AG04450 (cell line): Measurements from ENCODE around the gene ANKRD53. TPM values are rescaled to one million over a fixed set of nuclear protein-coding genes. Genes with fewer than 3 reads are reported as not detected.

Source experiments
- CTCF ChIA-PET: fragments of 300-600, 350-600 bp; formaldehyde crosslinking; extraction: SDS; loops from one replicate; lab custom pipeline; 2022; ENCODE audit warnings: antibody characterized with exemption, inconsistent platforms; lab: Charles Lee
- POLR2A ChIA-PET: fragments of 350-600 bp; formaldehyde crosslinking; extraction: SDS; loops from one replicate; lab custom pipeline; 2021; ENCODE audit warnings: antibody characterized with exemption, inconsistent platforms; lab: Yijun Ruan, JAX
- DNase-seq: peaks from one replicate; pipeline ENCODE4 v3.0.0-alpha.2; 2011; ENCODE audit warnings: low read depth, low spot score
- H3K27ac ChIP-seq: one replicate; pipeline ENCODE4 v1.5.1; 2012; ENCODE audit warnings: low read depth, low read length, control low read depth
- H3K27me3 ChIP-seq: one replicate; pipeline ENCODE4 v1.6.0; 2012; ENCODE audit warnings: low read length; ENCODE audit not compliant: control insufficient read depth, insufficient read depth
- H3K4me3 ChIP-seq: 2 replicates; pipeline ENCODE4 v1.5.1; 2011; ENCODE audit warnings: mild to moderate bottlenecking, low read depth, low read length, control low read depth
- H3K9me3 ChIP-seq: 2 replicates; pipeline ENCODE4 v1.5.1; 2012; ENCODE audit warnings: low read length; ENCODE audit not compliant: control insufficient read depth, insufficient read depth
- polyA plus RNA-seq: library from polyadenylated mRNA; depleted of rRNA; stranded (reverse); fragments of >200 nt; gene quantifications from 2 replicates; pipeline ENCODE4 v1.2.3, GENCODE V29; 2011
- TF ChIP-seq, protein P1 (sequence below): IDR thresholded peaks from 2 replicates; pipeline ENCODE4 v1.5.1; 2011; ENCODE audit warnings: low read depth, low read length, control low read depth, inconsistent platforms

The ANKRD53 gene
- polyA plus RNA-seq, 1 experiment: 0.72 TPM

DNA sequence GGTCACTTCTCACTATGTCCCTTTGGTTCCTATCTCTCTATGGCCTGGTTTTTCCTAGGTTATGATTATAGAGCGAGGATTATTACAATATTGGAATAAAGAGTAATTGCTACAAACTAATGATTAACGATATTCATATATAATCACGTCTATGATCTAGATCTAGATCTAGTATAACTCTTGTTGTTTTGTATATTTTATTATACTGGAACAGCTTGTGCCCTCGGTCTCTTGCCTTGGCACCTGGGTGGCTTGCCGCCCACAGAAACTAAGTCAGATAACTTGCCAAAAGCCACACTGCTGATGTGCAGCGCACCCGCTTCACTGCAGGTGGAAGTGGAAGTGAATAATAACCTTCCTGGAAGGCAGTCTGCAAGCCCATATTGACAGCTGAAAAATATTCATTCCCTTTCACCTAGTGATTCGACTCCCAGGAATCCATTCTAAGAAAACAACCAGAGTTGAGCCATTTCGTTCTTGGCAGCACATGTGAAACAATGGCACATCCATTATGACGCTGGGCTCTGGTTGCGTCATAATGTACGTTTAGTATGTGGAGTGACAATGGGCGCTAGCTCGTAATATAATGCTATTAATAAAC, 725 bp upstream of the ANKRD53 start:
- TF ChIP-seq, protein P1, sequence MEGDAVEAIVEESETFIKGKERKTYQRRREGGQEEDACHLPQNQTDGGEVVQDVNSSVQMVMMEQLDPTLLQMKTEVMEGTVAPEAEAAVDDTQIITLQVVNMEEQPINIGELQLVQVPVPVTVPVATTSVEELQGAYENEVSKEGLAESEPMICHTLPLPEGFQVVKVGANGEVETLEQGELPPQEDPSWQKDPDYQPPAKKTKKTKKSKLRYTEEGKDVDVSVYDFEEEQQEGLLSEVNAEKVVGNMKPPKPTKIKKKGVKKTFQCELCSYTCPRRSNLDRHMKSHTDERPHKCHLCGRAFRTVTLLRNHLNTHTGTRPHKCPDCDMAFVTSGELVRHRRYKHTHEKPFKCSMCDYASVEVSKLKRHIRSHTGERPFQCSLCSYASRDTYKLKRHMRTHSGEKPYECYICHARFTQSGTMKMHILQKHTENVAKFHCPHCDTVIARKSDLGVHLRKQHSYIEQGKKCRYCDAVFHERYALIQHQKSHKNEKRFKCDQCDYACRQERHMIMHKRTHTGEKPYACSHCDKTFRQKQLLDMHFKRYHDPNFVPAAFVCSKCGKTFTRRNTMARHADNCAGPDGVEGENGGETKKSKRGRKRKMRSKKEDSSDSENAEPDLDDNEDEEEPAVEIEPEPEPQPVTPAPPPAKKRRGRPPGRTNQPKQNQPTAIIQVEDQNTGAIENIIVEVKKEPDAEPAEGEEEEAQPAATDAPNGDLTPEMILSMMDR: no peak; the same call in 1 of the 2 replicates
- Histone ChIP-seq H3K27me3 (no peaks in the 10 kb centered on the region), H3K4me3 (peak overlapping the region; percentile 64), H3K9me3 (no peaks in the 10 kb centered on the region), H3K27ac (peak overlapping the region; percentile 91)
- CTCF ChIA-PET: interaction anchor here (0.9 to 2.8 kb wide), 9 partner anchors 12 to 116 kb away, joined by 3 to 22 read pairs (median 4); no protein-coding TSS in a partner anchor
- POLR2A ChIA-PET: interaction anchor here (0.9 kb wide), 1 partner anchor 91 kb away, joined by 4 read pairs; the partner anchor contains the start of gene NAGK
- DNase-seq: peak; percentile 55

DNA sequence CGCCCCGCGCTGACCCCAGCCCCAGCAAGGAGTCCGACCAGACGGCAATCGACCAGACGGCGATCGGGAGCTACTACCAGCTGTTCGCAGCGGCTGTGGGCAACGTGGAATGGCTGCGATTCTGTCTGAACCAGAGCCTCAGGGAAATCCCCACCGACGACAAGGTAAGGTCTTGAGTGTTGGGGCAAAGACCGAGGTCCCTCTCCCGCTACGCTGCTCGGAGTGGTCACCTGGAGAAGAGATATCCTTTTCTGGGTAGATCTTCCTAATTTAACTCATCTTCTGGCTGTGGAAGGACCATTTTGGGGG, 704 bp downstream of the ANKRD53 start:
- H3K9me3 ChIP-seq: no peaks in the 10 kb centered on the region
- no peak overlapping the region for H3K27ac ChIP-seq
- ChIA-PET CTCF (interaction anchor here (1.4 kb wide), 1 partner anchor 107 kb away, joined by 4 read pairs; no protein-coding TSS in a partner anchor), POLR2A (no interaction called here)
- no peaks in the 10 kb centered on the region for H3K27me3 ChIP-seq
- TF ChIP-seq, protein P1: no peak
- H3K4me3 ChIP-seq: peak overlapping the region; percentile 29
- DNase-seq: no peak

DNA sequence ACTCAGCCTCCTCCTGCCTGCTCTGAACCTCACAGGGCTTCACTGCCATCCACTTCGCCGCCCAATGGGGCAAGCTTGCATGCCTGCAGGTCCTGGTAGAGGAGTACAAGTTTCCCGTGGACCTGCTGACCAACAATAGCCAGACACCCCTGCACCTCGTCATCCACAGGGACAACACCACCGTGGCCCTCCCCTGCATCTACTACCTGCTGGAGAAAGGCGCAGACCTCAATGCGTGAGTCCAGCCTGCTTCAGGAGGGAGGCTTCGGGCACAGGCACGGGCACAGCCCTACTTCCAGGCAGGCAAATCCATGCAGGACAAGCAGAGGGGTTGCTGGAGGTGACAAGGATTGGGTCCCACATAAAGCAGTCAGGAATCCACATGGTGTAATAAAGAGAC, 1.2 kb downstream of the ANKRD53 start:
- CTCF ChIA-PET: no interaction called here
- Histone ChIP-seq H3K4me3 (no peak overlapping the region), H3K27ac (no peak overlapping the region), H3K9me3 (no peaks in the 10 kb centered on the region), H3K27me3 (no peaks in the 10 kb centered on the region)
- POLR2A ChIA-PET: no interaction called here
- DNase-seq: no peak
- TF ChIP-seq, protein P1: no peak

DNA sequence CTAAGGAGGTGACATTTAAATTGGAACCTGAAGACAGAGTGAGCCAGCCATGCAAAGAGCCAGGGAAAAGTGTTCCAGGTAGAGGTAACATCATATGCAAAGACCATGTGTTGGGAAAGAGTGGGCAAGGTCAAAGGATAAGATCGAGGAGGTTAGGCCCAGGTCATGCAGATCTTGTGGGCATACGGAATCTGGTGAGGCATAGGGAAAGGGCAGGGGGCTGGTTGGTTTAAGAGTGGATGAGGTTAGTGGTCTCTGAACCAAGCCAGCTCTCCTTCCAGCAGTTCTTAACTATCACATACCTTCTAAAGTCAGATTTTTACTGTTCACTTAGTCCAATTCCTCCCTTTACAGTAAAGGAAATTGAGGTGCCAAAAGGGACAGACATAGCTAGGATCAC, 3.0 kb downstream of the ANKRD53 start:
- H3K27ac ChIP-seq: no peak overlapping the region
- TF ChIP-seq, protein P1: no peak
- no peaks in the 10 kb centered on the region for H3K9me3 ChIP-seq
- DNase-seq: no peak
- H3K4me3 ChIP-seq: no peak overlapping the region
- POLR2A ChIA-PET: no interaction called here
- no peaks in the 10 kb centered on the region for H3K27me3 ChIP-seq
- CTCF ChIA-PET: interaction anchor here (1.2 to 1.6 kb wide), 3 partner anchors 20 to 110 kb away, joined by 3 to 4 read pairs (median 3); no protein-coding TSS in a partner anchor
